Sigmoid colon (tissue), 4 donors: ENCODE measurements around the gene KAT8.

Experiments used
- EP300 ChIP-seq, 4 donors: sonication (generic); formaldehyde crosslinking; IDR thresholded peaks; one replicate each; pipeline ENCODE4 v1.6.1; 2017; ENCODE audit warnings: antibody characterized with exemption in 4 of 4
- POLR2A ChIP-seq, 2 donors: fragments of 450-650 bp; IDR thresholded peaks; one replicate each; pipeline ENCODE4 v1.6.1; 2016; ENCODE audit warnings: antibody characterized with exemption in 2 of 2, mild to moderate bottlenecking in 2 of 2, moderate library complexity in 2 of 2
- TF ChIP-seq, protein P1 (sequence below), 4 experiments: fragments of 450-650 bp in 3 of 4; fragments of 200-600 bp in 1 of 4; IDR thresholded peaks; one replicate each; pipeline ENCODE4 v1.5.1; 2016 to 2019; ENCODE audit warnings: antibody characterized with exemption in 4 of 4, mild to moderate bottlenecking in 3 of 4, moderate library complexity in 2 of 4

DNA sequence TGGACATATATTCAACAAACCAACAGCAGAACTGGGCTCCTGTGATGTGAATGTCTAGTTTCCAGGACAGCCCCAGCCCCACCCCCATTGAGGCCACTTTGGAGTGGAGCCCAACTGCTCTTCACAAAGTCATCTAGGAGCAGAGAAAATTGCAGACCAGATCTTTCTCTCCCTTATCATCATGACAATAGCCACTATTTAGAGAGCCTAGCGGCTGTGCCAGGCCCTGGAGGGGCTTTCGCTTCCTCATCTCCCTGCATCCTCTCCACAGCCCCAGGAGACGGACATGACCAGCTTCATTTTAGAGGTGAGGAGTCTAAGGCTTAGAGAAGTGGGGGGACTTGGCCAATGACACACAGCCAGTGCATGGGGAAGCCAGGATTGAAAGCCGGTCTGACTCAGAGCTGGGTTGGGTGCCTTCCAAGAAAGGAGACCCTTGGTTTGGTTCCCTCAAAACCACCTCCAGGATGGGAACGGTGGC is 16.7 kb downstream of the KAT8 start:
- TF ChIP-seq, protein P1, sequence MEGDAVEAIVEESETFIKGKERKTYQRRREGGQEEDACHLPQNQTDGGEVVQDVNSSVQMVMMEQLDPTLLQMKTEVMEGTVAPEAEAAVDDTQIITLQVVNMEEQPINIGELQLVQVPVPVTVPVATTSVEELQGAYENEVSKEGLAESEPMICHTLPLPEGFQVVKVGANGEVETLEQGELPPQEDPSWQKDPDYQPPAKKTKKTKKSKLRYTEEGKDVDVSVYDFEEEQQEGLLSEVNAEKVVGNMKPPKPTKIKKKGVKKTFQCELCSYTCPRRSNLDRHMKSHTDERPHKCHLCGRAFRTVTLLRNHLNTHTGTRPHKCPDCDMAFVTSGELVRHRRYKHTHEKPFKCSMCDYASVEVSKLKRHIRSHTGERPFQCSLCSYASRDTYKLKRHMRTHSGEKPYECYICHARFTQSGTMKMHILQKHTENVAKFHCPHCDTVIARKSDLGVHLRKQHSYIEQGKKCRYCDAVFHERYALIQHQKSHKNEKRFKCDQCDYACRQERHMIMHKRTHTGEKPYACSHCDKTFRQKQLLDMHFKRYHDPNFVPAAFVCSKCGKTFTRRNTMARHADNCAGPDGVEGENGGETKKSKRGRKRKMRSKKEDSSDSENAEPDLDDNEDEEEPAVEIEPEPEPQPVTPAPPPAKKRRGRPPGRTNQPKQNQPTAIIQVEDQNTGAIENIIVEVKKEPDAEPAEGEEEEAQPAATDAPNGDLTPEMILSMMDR (IDR thresholded peaks at IDR 0.05), result no peak
- TF ChIP-seq POLR2A (IDR thresholded peaks at IDR 0.05), result no peak
- no peak for TF ChIP-seq EP300 (IDR thresholded peaks at IDR 0.05)
